Measurements from ENCODE around the gene CAMK1.

CAMK1 gene

GRCh38 chr3:9713142-9713541, 56.6 kb downstream of the CAMK1 start:
- no peak for DNase-seq (ENCODE audit: extremely low read depth in 1 of 2, low read depth in 1 of 2)

DNA sequence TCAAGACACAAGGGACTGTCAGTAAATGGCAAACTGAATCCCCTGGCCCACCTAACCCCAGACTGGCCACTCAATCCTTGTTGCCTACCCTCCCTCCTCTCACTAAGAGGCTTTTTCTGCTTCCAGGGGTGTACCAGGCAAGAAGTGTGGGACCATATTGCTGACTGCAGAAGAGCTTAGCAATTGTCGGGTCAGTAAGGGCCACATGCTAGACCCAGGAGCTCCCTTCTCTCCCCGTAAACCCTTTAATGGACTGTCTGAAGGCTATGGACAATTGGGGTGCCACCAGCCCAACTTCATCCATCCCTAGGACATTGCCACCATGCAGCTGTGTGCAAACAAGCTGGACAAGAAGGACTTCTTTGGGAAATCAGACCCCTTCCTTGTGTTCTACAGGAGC, 57.3 kb downstream of the CAMK1 start:
- no peak for DNase-seq (ENCODE audit: extremely low read depth in 1 of 2, low read depth in 1 of 2)

- no peak for DNase-seq (ENCODE audit: extremely low read depth in 1 of 2, low read depth in 1 of 2)
Measured at GRCh38 chr3:9710174-9710739, 59.5 kb downstream of the CAMK1 start.

All from activated CD8-positive, alpha-beta memory T cell treated with anti-CD3 and anti-CD28 coated beads for 1 hour (primary cell).